Smooth muscle cell (in vitro differentiated cells): ENCODE results near the gene EFNB2. TPM values are rescaled to one million over a fixed set of nuclear protein-coding genes. Genes with fewer than 3 reads are reported as not detected.

Source experiments
- DNase-seq: peaks from one replicate; lab custom pipeline; 2025; ENCODE audit not compliant: unreplicated experiment; lab: John Stamatoyannopoulos, UW
- H2AFZ ChIP-seq: fragments of 200-600 bp; sonication (generic); 2 replicates; pipeline ENCODE4 v1.6.0; 2016; ENCODE audit warnings: antibody characterized with exemption, low read depth, mild to moderate bottlenecking
- H3F3A ChIP-seq: fragments of 200-600 bp; sonication (generic); 2 replicates; pipeline ENCODE4 v1.6.0; 2017; ENCODE audit warnings: antibody characterized with exemption, low read depth
- H3K27ac ChIP-seq: fragments of 200-600 bp; sonication (generic); 2 replicates; pipeline ENCODE4 v1.5.1; 2016; ENCODE audit warnings: low read depth, mild to moderate bottlenecking
- H3K27me3 ChIP-seq: fragments of 200-600 bp; sonication (generic); 2 replicates; pipeline ENCODE4 v1.6.1; 2016; ENCODE audit warnings: low read depth, mild to moderate bottlenecking
- H3K36me3 ChIP-seq: fragments of 200-600 bp; sonication (generic); 2 replicates; pipeline ENCODE4 v1.5.1; 2016; ENCODE audit warnings: low read depth
- H3K4me1 ChIP-seq: fragments of 200-600 bp; sonication (generic); 2 replicates; pipeline ENCODE4 v1.5.1; 2016; ENCODE audit warnings: low read depth
- H3K4me2 ChIP-seq: fragments of 200-600 bp; sonication (generic); 2 replicates; pipeline ENCODE4 v1.6.0; 2016; ENCODE audit warnings: mild to moderate bottlenecking
- H3K4me3 ChIP-seq: fragments of 200-600 bp; sonication (generic); 2 replicates; pipeline ENCODE4 v1.5.1; 2016; ENCODE audit warnings: mild to moderate bottlenecking
- H3K79me2 ChIP-seq: fragments of 200-600 bp; sonication (generic); 2 replicates; pipeline ENCODE4 v1.6.0; 2016; ENCODE audit warnings: low read depth, mild to moderate bottlenecking
- H3K9ac ChIP-seq: fragments of 200-600 bp; sonication (generic); 2 replicates; pipeline ENCODE4 v1.6.0; 2016; ENCODE audit warnings: low read depth
- H3K9me3 ChIP-seq: fragments of 200-600 bp; sonication (generic); replicated peaks from 2 replicates; pipeline ENCODE4 v1.5.1; 2016; ENCODE audit warnings: low read depth
- H4K20me1 ChIP-seq: fragments of 200-600 bp; sonication (generic); 2 replicates; pipeline ENCODE4 v1.6.0; 2016; ENCODE audit warnings: low read depth
- WGBS: methylation state at CpG from one replicate; pipeline ENCODE4 v1.1.7; 2016; ENCODE audit warnings: low lambda C conversion rate; 5-methylcytosine and 5-hydroxymethylcytosine counted together
- polyA plus RNA-seq: library from polyadenylated mRNA; unstranded; fragments of >200 nt; fragmentation: Nextera tagmentation; extraction: Ambion mirVana; gene quantifications from 2 replicates; pipeline ENCODE4 v1.2.1, GENCODE V29; 2016
- total RNA-seq: library from RNA; depleted of rRNA; stranded (reverse); fragments of >200 nt; gene quantifications from 2 replicates; pipeline ENCODE4 v1.2.3, GENCODE V29; 2014
- TF ChIP-seq, protein P1 (sequence below): fragments of 200-600 bp; sonication (generic); IDR thresholded peaks from 2 replicates; pipeline ENCODE4 v1.5.1; 2017; ENCODE audit warnings: borderline replicate concordance, mild to moderate bottlenecking, antibody characterized with exemption; ENCODE audit not compliant: insufficient read depth, poor library complexity, severe bottlenecking

The EFNB2 gene
- total and polyA plus RNA-seq, 2 experiments from 2014 or later: 15.5 to 42.0 TPM

DNA sequence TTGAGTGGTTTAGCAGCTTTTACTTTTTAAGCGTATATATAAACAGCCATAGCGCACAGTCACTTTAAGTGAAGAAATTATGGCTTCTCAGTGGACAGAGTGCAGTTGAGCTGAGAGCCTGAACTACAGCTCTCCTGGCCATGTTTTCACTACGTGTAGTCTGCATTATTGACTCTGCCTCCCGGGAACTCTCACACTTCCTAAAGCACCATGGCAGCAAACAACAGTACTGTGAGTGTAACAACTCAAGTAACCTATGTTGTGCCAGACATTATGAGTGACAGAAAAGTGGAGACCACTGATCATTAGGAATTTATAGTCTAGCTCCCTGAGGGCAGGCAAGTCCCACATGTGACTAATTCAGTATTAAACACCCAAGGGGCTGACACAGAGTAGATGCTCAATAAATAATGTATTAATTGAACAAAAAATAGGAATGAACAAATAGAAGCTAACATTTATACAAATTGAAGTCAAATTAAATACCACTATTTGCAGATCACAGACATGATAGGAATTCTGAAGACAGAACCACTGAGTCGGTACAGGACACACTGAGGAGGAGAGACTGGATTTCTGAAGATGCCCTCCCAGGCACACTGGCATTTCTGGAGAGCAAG lies 19.7 kb downstream of the EFNB2 start:
- H3K9me3 ChIP-seq: no peaks in the 10 kb centered on the region
- peak overlapping the region; percentile 59 for H3K27ac ChIP-seq
- H3K36me3 ChIP-seq: no peaks in the 10 kb centered on the region
- peaks cover 4% of the 10 kb centered on the region for H3F3A ChIP-seq
- WGBS: 90% methylated on average over 5 of the region's 5 CpGs
- H3K4me3 ChIP-seq: no peak overlapping the region
- H4K20me1 ChIP-seq: peaks cover 4% of the 10 kb centered on the region
- H3K4me2 ChIP-seq: no peak overlapping the region
- peaks cover 95% of the 10 kb centered on the region for H3K79me2 ChIP-seq
- DNase-seq: no peak
- H3K9ac ChIP-seq: no peak overlapping the region
- H3K4me1 ChIP-seq: peaks cover 49% of the 10 kb centered on the region
- TF ChIP-seq, protein P1, sequence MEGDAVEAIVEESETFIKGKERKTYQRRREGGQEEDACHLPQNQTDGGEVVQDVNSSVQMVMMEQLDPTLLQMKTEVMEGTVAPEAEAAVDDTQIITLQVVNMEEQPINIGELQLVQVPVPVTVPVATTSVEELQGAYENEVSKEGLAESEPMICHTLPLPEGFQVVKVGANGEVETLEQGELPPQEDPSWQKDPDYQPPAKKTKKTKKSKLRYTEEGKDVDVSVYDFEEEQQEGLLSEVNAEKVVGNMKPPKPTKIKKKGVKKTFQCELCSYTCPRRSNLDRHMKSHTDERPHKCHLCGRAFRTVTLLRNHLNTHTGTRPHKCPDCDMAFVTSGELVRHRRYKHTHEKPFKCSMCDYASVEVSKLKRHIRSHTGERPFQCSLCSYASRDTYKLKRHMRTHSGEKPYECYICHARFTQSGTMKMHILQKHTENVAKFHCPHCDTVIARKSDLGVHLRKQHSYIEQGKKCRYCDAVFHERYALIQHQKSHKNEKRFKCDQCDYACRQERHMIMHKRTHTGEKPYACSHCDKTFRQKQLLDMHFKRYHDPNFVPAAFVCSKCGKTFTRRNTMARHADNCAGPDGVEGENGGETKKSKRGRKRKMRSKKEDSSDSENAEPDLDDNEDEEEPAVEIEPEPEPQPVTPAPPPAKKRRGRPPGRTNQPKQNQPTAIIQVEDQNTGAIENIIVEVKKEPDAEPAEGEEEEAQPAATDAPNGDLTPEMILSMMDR: no peak
- no peaks in the 10 kb centered on the region for H3K27me3 ChIP-seq
- H2AFZ ChIP-seq: no peak overlapping the region

DNA sequence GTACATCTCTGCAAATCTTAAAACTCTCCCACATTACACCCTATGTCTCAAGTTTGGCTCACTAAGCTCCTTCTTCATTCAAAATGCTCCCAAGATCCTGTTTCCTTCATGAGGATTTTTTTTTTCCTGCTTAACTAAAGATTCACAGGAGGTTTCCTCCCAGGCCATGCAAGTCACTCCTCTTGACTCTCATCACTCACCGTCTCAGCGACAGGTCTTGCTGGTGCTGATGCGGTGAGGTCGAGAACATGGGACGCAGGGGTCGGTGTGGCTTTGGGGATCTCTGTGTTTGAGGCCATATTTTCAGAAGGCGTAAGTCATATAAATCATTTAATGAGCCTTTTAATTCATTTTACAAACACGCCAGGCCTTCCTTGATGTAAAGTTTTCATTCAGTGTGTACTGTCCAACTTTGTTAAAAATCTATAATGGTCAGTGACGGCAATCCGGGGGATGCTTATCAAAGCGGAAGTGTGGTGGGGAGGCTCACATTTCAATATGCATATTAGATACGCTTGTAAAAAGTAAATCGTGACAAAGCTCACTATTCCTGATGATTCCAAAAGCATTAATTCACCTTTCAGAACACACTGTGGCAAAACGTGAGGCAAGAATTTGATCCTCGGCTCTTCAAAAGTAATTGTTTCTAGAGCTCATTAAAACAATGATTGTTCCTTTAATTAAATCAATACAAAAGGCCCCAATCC lies 20.4 kb downstream of the EFNB2 start:
- 88% methylated on average over 15 of the region's 15 CpGs for WGBS
- Histone ChIP-seq H3K9me3 (no peaks in the 10 kb centered on the region), H3K4me3 (no peak overlapping the region), H3K27ac (peak overlapping the region; percentile 59), H3K4me1 (peaks cover 42% of the 10 kb centered on the region), H2AFZ (no peak overlapping the region), H3F3A (peaks cover 4% of the 10 kb centered on the region), H3K27me3 (no peaks in the 10 kb centered on the region), H3K9ac (no peak overlapping the region), H3K36me3 (no peaks in the 10 kb centered on the region), H3K79me2 (peaks cover 95% of the 10 kb centered on the region), H4K20me1 (peaks cover 4% of the 10 kb centered on the region), H3K4me2 (no peak overlapping the region)
- TF ChIP-seq, protein P1: no peak
- DNase-seq: no peak

- TF ChIP-seq, protein P1: no peak
- Histone ChIP-seq H3K4me1 (peaks cover 45% of the 10 kb centered on the region), H3K4me2 (peak overlapping the region; percentile 73), H3K9me3 (no peaks in the 10 kb centered on the region), H3F3A (no peaks in the 10 kb centered on the region), H3K9ac (no peak overlapping the region), H3K4me3 (no peak overlapping the region), H2AFZ (no peak overlapping the region), H3K36me3 (no peaks in the 10 kb centered on the region), H3K27ac (peak overlapping the region; percentile 59), H4K20me1 (peaks cover 4% of the 10 kb centered on the region), H3K79me2 (peaks cover 86% of the 10 kb centered on the region), H3K27me3 (no peaks in the 10 kb centered on the region)
- no peak for DNase-seq
- WGBS: 38% methylated on average over 8 of the region's 8 CpGs
Observed at GRCh38 chr13:106513025-106513983, 22.2 kb downstream of the EFNB2 start.
